Raji (cell line): ENCODE results near the gene LILRB3.

Experiments used
- POLR2A ChIP-seq: IDR thresholded peaks from 2 replicates; pipeline ENCODE4 v1.6.1; 2011; ENCODE audit warnings: low read depth, low read length, control low read depth; ENCODE audit not compliant: insufficient read depth

LILRB3 gene

GRCh38 chr19:54169149-54169740, 53.6 kb downstream of the LILRB3 start:
- TF ChIP-seq POLR2A, result no peak

- TF ChIP-seq POLR2A, result peak; percentile 28; the same call in 1 of the 2 replicates
Observed at GRCh38 chr19:54168174-54168917, 54.5 kb downstream of the LILRB3 start.
